Effector memory CD8-positive, alpha-beta T cell (primary cell): Measurements from ENCODE around the gene PALB2.
A peak's percentile ranks its signal among the peaks of the same experiment; 100 is the strongest.

Experiments used
- ATAC-seq: fragments of 150-1000 bp; cut with Tn5 transposase; replicated peaks from 2 replicates; pipeline ENCODE4 v1.10.0; 2021; ENCODE audit warnings: mild to moderate bottlenecking, moderate library complexity
- DNase-seq, 3 experiments: peaks; one replicate each; pipeline ENCODE4 v3.0.0; 2021
- H3K27ac Mint-ChIP-seq, 2 donors: one replicate each; pipeline ENCODE4 v1.8.0; 2022; ENCODE audit warnings: mild to moderate bottlenecking in 2 of 2, mixed read lengths in 2 of 2, moderate library complexity in 2 of 2
- H3K27me3 Mint-ChIP-seq, 2 donors: one replicate each; pipeline ENCODE4 v1.8.0; 2022; ENCODE audit warnings: mixed read lengths in 2 of 2
- H3K36me3 Mint-ChIP-seq: one replicate; pipeline ENCODE4 v1.8.0; 2022; ENCODE audit warnings: mild to moderate bottlenecking, moderate library complexity, mixed read lengths; ENCODE audit not compliant: insufficient read depth
- H3K4me1 Mint-ChIP-seq, 2 donors: one replicate each; pipeline ENCODE4 v1.8.0; 2022; ENCODE audit warnings: low read depth in 2 of 2, mixed read lengths in 2 of 2
- H3K4me3 Mint-ChIP-seq, 2 donors: one replicate each; pipeline ENCODE4 v1.8.0; 2022; ENCODE audit warnings: mild to moderate bottlenecking in 2 of 2, mixed read lengths in 2 of 2, moderate library complexity in 2 of 2
- H3K9me3 Mint-ChIP-seq, 2 donors: one replicate each; pipeline ENCODE4 v1.8.0; 2022; ENCODE audit warnings: mixed read lengths in 2 of 2

PALB2 gene

GRCh38 chr16:23566724-23567123 lies 74.4 kb downstream of the PALB2 start:
- H3K4me3 Mint-ChIP-seq = no peak overlapping the region

GRCh38 chr16:23564575-23565363 lies 76.3 kb downstream of the PALB2 start:
- no peak for ATAC-seq
- DNase-seq = no peak

More at GRCh38 chr16:23566724-23567123, 74.4 kb downstream of the PALB2 start:
- H3K4me1 Mint-ChIP-seq = peaks cover 2 to 7% of the 10 kb centered on the region in 2 donors
- no peaks in the 10 kb centered on the region for H3K27me3 Mint-ChIP-seq
- DNase-seq = no peak
- H3K36me3 Mint-ChIP-seq = peaks cover 89% of the 10 kb centered on the region
- H3K9me3 Mint-ChIP-seq = no peaks in the 10 kb centered on the region
- no peak for ATAC-seq
- H3K27ac Mint-ChIP-seq = no peak overlapping the region

GRCh38 chr16:23563186-23563585 lies 77.9 kb downstream of the PALB2 start:
- no peak overlapping the region for H3K27ac Mint-ChIP-seq
- peaks cover 78% of the 10 kb centered on the region for H3K36me3 Mint-ChIP-seq
- H3K4me3 Mint-ChIP-seq = no peak overlapping the region

More at GRCh38 chr16:23564575-23565363, 76.3 kb downstream of the PALB2 start:
- no peaks in the 10 kb centered on the region for H3K27me3 Mint-ChIP-seq
- peaks cover 81% of the 10 kb centered on the region for H3K36me3 Mint-ChIP-seq
- no peaks in the 10 kb centered on the region for H3K9me3 Mint-ChIP-seq
- no peak overlapping the region for H3K4me3 Mint-ChIP-seq
- peak overlapping the region in 1 of 2 donors; percentile 31 for H3K27ac Mint-ChIP-seq
- H3K4me1 Mint-ChIP-seq = peaks cover 5 to 13% of the 10 kb centered on the region in 2 donors

GRCh38 chr16:23562505-23562904 lies 78.6 kb downstream of the PALB2 start:
- no peaks in the 10 kb centered on the region for H3K27me3 Mint-ChIP-seq
- peaks cover 73% of the 10 kb centered on the region for H3K36me3 Mint-ChIP-seq
- H3K27ac Mint-ChIP-seq = no peak overlapping the region
- DNase-seq (no peak), ATAC-seq (no peak)
- peaks cover 5 to 16% of the 10 kb centered on the region in 2 donors for H3K4me1 Mint-ChIP-seq
- no peaks in the 10 kb centered on the region for H3K9me3 Mint-ChIP-seq
- H3K4me3 Mint-ChIP-seq = no peak overlapping the region

More at GRCh38 chr16:23563186-23563585, 77.9 kb downstream of the PALB2 start:
- Mint-ChIP-seq H3K9me3 (no peaks in the 10 kb centered on the region), H3K4me1 (peaks cover 5 to 16% of the 10 kb centered on the region in 2 donors), H3K27me3 (no peaks in the 10 kb centered on the region)
- DNase-seq (no peak), ATAC-seq (no peak)

- peaks cover 73% of the 10 kb centered on the region for H3K36me3 Mint-ChIP-seq
Observed at GRCh38 chr16:23561586-23561985, 79.5 kb downstream of the PALB2 start.

GRCh38 chr16:23557779-23558702 lies 83.1 kb downstream of the PALB2 start:
- H3K4me3 Mint-ChIP-seq = peak overlapping the region; percentile 96
- H3K4me1 Mint-ChIP-seq = peaks cover 12 to 22% of the 10 kb centered on the region in 2 donors
- H3K27me3 Mint-ChIP-seq = no peaks in the 10 kb centered on the region
- no peaks in the 10 kb centered on the region for H3K9me3 Mint-ChIP-seq
- peaks cover 43% of the 10 kb centered on the region for H3K36me3 Mint-ChIP-seq
- H3K27ac Mint-ChIP-seq = peak overlapping the region; percentile 97
- ATAC-seq (peak; percentile 14), DNase-seq (peak; percentile 2 to 17 (median 6))

More at GRCh38 chr16:23561586-23561985, 79.5 kb downstream of the PALB2 start:
- no peak overlapping the region for H3K27ac Mint-ChIP-seq
- no peak for ATAC-seq
- H3K4me3 Mint-ChIP-seq = no peak overlapping the region
- no peaks in the 10 kb centered on the region for H3K9me3 Mint-ChIP-seq
- no peak for DNase-seq
- H3K4me1 Mint-ChIP-seq = peaks cover 7 to 24% of the 10 kb centered on the region in 2 donors
- H3K27me3 Mint-ChIP-seq = no peaks in the 10 kb centered on the region

- no peaks in the 10 kb centered on the region for H3K27me3 Mint-ChIP-seq
- H3K4me1 Mint-ChIP-seq = peaks cover 11 to 22% of the 10 kb centered on the region in 2 donors
- peaks cover 42% of the 10 kb centered on the region for H3K36me3 Mint-ChIP-seq
- ATAC-seq = peak; percentile 89
- DNase-seq = peak; percentile 93 to 96 (median 94)
- peak within 1 kb of the TSS; percentile 96 for H3K4me3 Mint-ChIP-seq
- peak within 1 kb of the TSS; percentile 97 for H3K27ac Mint-ChIP-seq
- no peaks in the 10 kb centered on the region for H3K9me3 Mint-ChIP-seq
Observed at GRCh38 chr16:23556881-23557778, 84.0 kb downstream of the PALB2 start, which contains the start of the genes EARS2 and UBFD1. Gene EARS2 (minus strand): TSS chr16:23557350. CDS start chr16:23557343, 7 bp downstream. Gene UBFD1 (plus strand): TSS chr16:23557727. CDS start chr16:23557743, 16 bp downstream.

- no peak overlapping the region for H3K4me3 Mint-ChIP-seq
- H3K36me3 Mint-ChIP-seq = peaks cover 54% of the 10 kb centered on the region
- no peaks in the 10 kb centered on the region for H3K27me3 Mint-ChIP-seq
- H3K4me1 Mint-ChIP-seq = peaks cover 7 to 14% of the 10 kb centered on the region in 2 donors
- DNase-seq (no peak), ATAC-seq (no peak)
- no peak overlapping the region for H3K27ac Mint-ChIP-seq
- H3K9me3 Mint-ChIP-seq = no peaks in the 10 kb centered on the region
Observed at GRCh38 chr16:23554536-23554935, 86.6 kb downstream of the PALB2 start.
